OCI-LY3 (cell line): ENCODE data around the gene DENND5A.

Source experiments
- H2AFZ ChIP-seq: fragments of 200-600, 300-600 bp; shearing (Covaris generic); 2 replicates; pipeline ENCODE4 v1.6.0; 2014; ENCODE audit warnings: antibody characterized with exemption, low read depth, low read length
- H3K27ac ChIP-seq: fragments of 200-600, 300-600 bp; sonication (generic); 2 replicates; pipeline ENCODE4 v1.5.1; 2014; ENCODE audit warnings: mild to moderate bottlenecking, low read length, moderate library complexity, mixed read lengths
- H3K27me3 ChIP-seq: fragments of 200-600, 300-600 bp; sonication (generic); 2 replicates; pipeline ENCODE4 v1.6.1; 2014; ENCODE audit warnings: low read depth, low read length, mixed read lengths
- H3K36me3 ChIP-seq: fragments of 200-600, 300-600 bp; sonication (generic); replicated peaks from 2 replicates; pipeline ENCODE3; 2014; ENCODE audit warnings: low read depth, low read length, mixed read lengths
- H3K4me1 ChIP-seq: fragments of 300-600, 200-600 bp; sonication (generic); 2 replicates; pipeline ENCODE4 v1.6.1; 2014; ENCODE audit warnings: low read length, mixed read lengths
- H3K4me2 ChIP-seq: fragments of 200-600, 300-600 bp; sonication (generic); 2 replicates; pipeline ENCODE4 v1.6.1; 2014; ENCODE audit warnings: low read length, mixed read lengths
- H3K4me3 ChIP-seq: fragments of 300-600, 200-600 bp; sonication (generic); 2 replicates; pipeline ENCODE4 v1.5.1; 2014; ENCODE audit warnings: antibody characterized with exemption, mild to moderate bottlenecking, low read length, moderate library complexity
- H3K79me2 ChIP-seq: fragments of 300-600, 200-600 bp; shearing (Covaris generic); 2 replicates; pipeline ENCODE4 v1.6.1; 2014; ENCODE audit warnings: mild to moderate bottlenecking, low read length, mixed read lengths
- H3K9ac ChIP-seq: fragments of 300-600, 200-600 bp; shearing (Covaris generic); 2 replicates; pipeline ENCODE4 v1.6.0; 2014; ENCODE audit warnings: mild to moderate bottlenecking, low read length, moderate library complexity
- H3K9me3 ChIP-seq: fragments of 200-600, 300-600 bp; shearing (Covaris generic); 2 replicates; pipeline ENCODE4 v1.6.1; 2014; ENCODE audit warnings: low read length, mixed read lengths; ENCODE audit not compliant: insufficient read depth
- H4K20me1 ChIP-seq: fragments of 200-600, 300-600 bp; sonication (generic); 2 replicates; pipeline ENCODE4 v1.6.1; 2016; ENCODE audit warnings: low read length, mixed read lengths; ENCODE audit not compliant: insufficient read depth
- CTCF ChIP-seq: fragments of 200-600, 300-600 bp; sonication (generic); IDR thresholded peaks from 2 replicates; pipeline ENCODE4 v1.5.1; 2014; ENCODE audit warnings: antibody characterized with exemption, low read length, low read depth
- EZH2phosphoT487 ChIP-seq: fragments of 200-600 bp; shearing (Covaris generic); IDR thresholded peaks from 2 replicates; pipeline ENCODE4 v1.6.1; 2018; ENCODE audit warnings: antibody characterized with exemption, mixed run types, low read depth

DENND5A gene

GRCh38 chr11:9265211-9266131 is at the start of gene DENND5A:
TSS of gene DENND5A (minus strand) at chr11:9265350. CDS start at chr11:9265069, 281 bp downstream.
- H3K4me1 ChIP-seq: peaks cover 9% of the 10 kb centered on the region
- H3K4me3 ChIP-seq: peak within 1 kb of the TSS; percentile 88
- no peaks in the 10 kb centered on the region for H3K36me3 ChIP-seq
- H3K27ac ChIP-seq: peak within 1 kb of the TSS; percentile 70
- H4K20me1 ChIP-seq: peaks cover 26% of the 10 kb centered on the region
- H3K27me3 ChIP-seq: peaks cover 18% of the 10 kb centered on the region
- peak within 1 kb of the TSS; percentile 98 for H2AFZ ChIP-seq
- peak within 1 kb of the TSS; percentile 91 for H3K9ac ChIP-seq
- no peaks in the 10 kb centered on the region for H3K9me3 ChIP-seq
- peak within 1 kb of the TSS; percentile 93 for H3K4me2 ChIP-seq
- TF ChIP-seq CTCF (no peak), EZH2phosphoT487 (no peak)
- peaks cover 44% of the 10 kb centered on the region for H3K79me2 ChIP-seq

GRCh38 chr11:9314291-9315077 is 49.3 kb upstream of the DENND5A start, which contains the start of gene TMEM41B:
TSS of gene TMEM41B (minus strand) at chr11:9314593. CDS start at chr11:9314441, 152 bp downstream.
- Histone ChIP-seq H2AFZ (peak within 1 kb of the TSS; percentile 51; the same call in 1 of the 2 replicates), H3K4me3 (peak within 1 kb of the TSS; percentile 93)

GRCh38 chr11:9313648-9314290 is 48.6 kb upstream of the DENND5A start:
- Histone ChIP-seq H3K27ac (peak overlapping the region; percentile 75), H3K36me3 (no peaks in the 10 kb centered on the region), H3K4me1 (peaks cover 11% of the 10 kb centered on the region), H3K27me3 (no peaks in the 10 kb centered on the region), H3K79me2 (peaks cover 51% of the 10 kb centered on the region), H3K9ac (peak overlapping the region; percentile 96), H3K4me2 (peak overlapping the region; percentile 82), H3K9me3 (no peaks in the 10 kb centered on the region), H2AFZ (peak overlapping the region; percentile 51; the same call in 1 of the 2 replicates), H3K4me3 (peak overlapping the region; percentile 93), H4K20me1 (peaks cover 9% of the 10 kb centered on the region)
- TF ChIP-seq CTCF (no peak), EZH2phosphoT487 (no peak)

More at GRCh38 chr11:9314291-9315077, 49.3 kb upstream of the DENND5A start, which contains the start of gene TMEM41B:
- H4K20me1 ChIP-seq: peaks cover 9% of the 10 kb centered on the region
- peak within 1 kb of the TSS; percentile 90 for H3K4me2 ChIP-seq
- H3K9ac ChIP-seq: peak within 1 kb of the TSS; percentile 96
- no peaks in the 10 kb centered on the region for H3K27me3 ChIP-seq
- TF ChIP-seq EZH2phosphoT487 (no peak), CTCF (peak; percentile 16; the same call in 1 of the 2 replicates)
- H3K79me2 ChIP-seq: peaks cover 44% of the 10 kb centered on the region
- no peaks in the 10 kb centered on the region for H3K9me3 ChIP-seq
- H3K36me3 ChIP-seq: no peaks in the 10 kb centered on the region
- peaks cover 11% of the 10 kb centered on the region for H3K4me1 ChIP-seq
- peak within 1 kb of the TSS; percentile 85 for H3K27ac ChIP-seq
